ENCODE results near the gene DNAH8.

Gene DNAH8

DNA sequence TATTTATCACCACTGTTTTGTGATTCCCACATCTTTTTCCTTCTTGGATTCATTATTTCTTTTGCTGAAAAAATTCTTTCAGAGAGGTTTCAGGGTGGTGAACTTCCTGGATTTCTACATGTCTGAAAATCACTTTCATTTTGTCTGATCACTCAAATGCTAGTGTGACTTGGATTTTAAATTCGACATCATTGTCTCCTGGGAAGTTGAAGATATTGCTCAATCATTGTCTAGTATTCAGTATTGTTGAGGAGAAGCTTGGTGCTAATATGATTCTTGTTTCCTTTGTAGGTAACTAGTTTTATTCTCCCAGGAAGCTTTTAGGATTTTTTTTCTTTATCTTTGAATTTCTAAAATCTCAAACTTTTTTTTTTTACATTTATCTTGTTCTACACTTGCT lies 45.0 kb downstream of the DNAH8 start:
- TF ChIP-seq, protein P1, sequence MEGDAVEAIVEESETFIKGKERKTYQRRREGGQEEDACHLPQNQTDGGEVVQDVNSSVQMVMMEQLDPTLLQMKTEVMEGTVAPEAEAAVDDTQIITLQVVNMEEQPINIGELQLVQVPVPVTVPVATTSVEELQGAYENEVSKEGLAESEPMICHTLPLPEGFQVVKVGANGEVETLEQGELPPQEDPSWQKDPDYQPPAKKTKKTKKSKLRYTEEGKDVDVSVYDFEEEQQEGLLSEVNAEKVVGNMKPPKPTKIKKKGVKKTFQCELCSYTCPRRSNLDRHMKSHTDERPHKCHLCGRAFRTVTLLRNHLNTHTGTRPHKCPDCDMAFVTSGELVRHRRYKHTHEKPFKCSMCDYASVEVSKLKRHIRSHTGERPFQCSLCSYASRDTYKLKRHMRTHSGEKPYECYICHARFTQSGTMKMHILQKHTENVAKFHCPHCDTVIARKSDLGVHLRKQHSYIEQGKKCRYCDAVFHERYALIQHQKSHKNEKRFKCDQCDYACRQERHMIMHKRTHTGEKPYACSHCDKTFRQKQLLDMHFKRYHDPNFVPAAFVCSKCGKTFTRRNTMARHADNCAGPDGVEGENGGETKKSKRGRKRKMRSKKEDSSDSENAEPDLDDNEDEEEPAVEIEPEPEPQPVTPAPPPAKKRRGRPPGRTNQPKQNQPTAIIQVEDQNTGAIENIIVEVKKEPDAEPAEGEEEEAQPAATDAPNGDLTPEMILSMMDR (IDR thresholded peaks at IDR 0.05): no peak

DNA sequence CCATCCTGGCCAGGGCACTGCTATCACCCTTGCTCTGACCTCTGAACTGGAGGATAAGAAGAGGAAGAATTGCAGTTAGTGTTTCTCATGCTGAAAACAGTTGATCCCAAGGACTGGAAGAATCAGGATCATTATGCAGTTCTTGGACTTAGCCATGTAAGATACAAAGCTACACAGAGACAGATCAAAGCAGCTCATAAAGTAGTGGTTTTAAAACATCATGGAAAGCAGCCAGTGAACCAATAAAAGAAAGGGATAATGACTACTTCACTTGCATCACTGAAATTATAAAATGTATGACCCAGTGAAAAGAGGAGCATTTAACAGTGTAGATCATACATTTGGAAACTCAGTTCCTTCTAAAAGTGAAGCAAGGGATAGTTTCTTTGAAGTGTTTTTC lies 47.7 kb downstream of the DNAH8 start:
- TF ChIP-seq, protein P1 (IDR thresholded peaks at IDR 0.05): no peak

DNA sequence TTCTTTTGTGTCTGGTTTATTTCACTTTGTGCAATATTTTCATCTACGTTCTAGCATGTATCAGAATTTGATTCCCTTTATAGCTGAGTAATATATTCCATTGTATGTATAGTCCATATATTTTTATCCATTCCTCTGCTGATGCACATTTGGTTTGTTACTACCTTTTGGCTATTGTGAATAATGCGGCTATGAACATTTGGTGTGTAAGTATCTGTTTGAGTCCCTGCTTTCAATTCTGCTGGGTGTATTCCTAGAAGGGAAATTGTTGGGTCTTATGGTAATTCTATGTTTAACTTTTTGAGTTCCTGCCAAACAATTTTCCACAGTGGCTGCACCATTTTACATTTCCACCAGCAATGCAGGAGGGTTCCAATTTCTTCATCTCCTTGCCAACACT lies 52.4 kb downstream of the DNAH8 start:
- TF ChIP-seq, protein P1 (IDR thresholded peaks at IDR 0.05): no peak

DNA sequence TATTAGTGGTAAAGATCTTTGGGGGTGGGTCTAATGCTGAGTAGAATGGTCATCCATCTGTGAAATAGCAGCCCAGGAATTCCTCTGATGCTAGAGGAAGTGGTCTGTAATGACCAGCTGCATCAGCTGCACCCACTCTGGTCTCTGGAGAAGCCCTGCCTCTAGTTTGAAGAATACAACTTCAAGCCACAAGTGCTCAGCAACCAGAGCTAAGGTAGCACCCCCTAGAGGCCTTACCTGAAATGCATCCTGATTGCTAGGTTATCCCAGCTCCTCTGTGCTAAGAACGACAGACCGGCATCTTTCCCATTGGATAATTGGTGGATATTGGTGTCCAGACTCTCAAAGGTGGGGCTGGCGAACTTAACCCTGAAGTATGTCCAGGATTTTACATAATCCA lies 58.2 kb downstream of the DNAH8 start:
- TF ChIP-seq, protein P1 (IDR thresholded peaks at IDR 0.05): peak; percentile 44; the same call in 1 of the 2 replicates

DNA sequence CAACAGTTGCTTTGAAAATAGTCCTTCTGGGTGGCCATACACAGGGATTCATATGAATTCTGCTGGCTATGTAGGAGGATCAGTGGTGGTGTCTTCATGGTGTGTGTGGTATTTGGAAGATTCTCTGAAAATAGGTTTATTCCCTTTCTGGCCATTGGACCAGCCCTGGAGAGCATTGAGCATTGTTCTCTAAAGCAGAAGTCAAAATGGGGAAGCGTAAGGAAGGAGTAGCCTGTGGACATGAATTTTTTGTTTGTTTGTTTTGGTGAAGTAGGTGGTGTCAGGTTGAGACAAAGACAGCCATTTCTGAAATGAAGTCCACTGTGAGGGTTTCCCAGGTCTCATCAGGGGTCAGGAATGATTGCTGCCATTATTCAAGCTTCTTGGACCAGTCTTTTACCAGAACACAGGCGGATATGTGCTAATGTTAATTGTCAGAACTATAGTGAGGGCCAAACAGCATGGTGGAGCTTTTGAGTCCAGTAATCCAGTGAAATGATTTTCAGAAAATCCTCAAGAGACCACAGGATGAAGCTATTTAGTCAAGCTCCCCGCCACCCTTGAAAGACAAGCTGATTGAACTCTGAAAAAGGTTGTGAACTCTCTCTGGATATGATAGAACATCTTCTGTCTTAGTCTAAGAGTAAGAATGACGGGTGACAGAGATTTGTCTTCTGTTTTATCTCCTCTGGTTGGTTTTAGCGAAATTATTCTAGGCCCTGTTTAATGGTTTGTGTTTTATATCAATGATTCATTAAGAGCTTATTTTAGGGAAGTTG lies 60.0 kb downstream of the DNAH8 start:
- TF ChIP-seq, protein P1 (IDR thresholded peaks at IDR 0.05): no peak

DNA sequence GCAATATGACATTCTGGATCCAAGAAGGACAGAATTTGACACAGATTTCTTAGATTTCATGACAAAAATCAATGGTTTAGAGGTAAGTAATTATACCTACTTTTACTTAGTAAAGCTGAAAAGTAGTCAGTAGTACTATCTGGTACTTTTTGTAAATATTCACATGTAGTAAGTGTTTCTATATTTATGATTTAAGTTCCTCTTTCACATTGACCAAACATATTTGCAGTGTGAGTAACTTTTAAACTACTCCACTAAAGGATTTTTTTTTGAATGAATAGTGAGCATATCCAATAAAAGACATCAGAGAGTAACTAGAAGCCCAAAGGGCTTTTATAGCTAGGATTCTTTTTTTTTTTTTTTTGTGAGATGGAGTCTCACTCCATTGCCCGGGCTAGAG lies 60.8 kb downstream of the DNAH8 start:
- TF ChIP-seq, protein P1 (IDR thresholded peaks at IDR 0.05): no peak

DNA sequence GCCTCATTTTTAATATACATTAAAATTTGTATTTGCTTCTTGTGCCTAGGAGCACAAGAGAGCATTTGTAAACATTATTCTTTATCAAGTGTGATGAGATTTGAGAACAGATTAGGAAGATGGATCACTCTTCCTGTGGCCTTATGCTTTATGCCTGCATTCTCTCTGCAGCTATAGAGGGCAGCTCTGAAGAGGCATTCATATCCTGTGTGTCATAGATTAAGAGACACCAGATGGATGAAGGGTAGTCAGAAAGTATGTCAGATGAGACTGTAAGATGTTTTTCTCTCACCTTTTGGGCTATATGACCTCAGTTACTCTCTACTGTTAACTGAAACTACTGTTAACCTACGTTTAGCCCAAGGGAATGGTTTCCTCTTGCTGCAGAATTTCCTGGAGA lies 61.4 kb downstream of the DNAH8 start:
- TF ChIP-seq, protein P1 (IDR thresholded peaks at IDR 0.05): no peak
